Neural progenitor cell (in vitro differentiated cells): Measurements from ENCODE around the gene CERT1. TPM values are rescaled to one million over a fixed set of nuclear protein-coding genes. Genes with fewer than 3 reads are reported as not detected.

Source experiments
- DNase-seq: peaks from one replicate; pipeline ENCODE4 v3.0.0-alpha.2; 2016; ENCODE audit warnings: low spot score
- H2AFZ ChIP-seq: fragments of 200-600 bp; sonication (generic); replicated peaks from 2 replicates; pipeline ENCODE4 v1.6.1; 2016; ENCODE audit warnings: antibody characterized with exemption
- H3F3A ChIP-seq: fragments of 200-600 bp; sonication (generic); 2 replicates; pipeline ENCODE4 v1.6.1; 2016; ENCODE audit warnings: antibody characterized with exemption, low read depth
- H3K27ac ChIP-seq: fragments of 200-600 bp; sonication (generic); 2 replicates; pipeline ENCODE4 v1.5.1; 2016; ENCODE audit warnings: mild to moderate bottlenecking
- H3K27me3 ChIP-seq: fragments of 200-600 bp; sonication (generic); 2 replicates; pipeline ENCODE4 v1.6.1; 2016; ENCODE audit warnings: mild to moderate bottlenecking, moderate library complexity
- H3K36me3 ChIP-seq: fragments of 200-600 bp; sonication (generic); 2 replicates; pipeline ENCODE4 v1.5.1; 2016
- H3K4me1 ChIP-seq: fragments of 200-600 bp; sonication (generic); 2 replicates; pipeline ENCODE4 v1.6.1; 2016; ENCODE audit warnings: mixed run types
- H3K4me2 ChIP-seq: fragments of 200-600 bp; sonication (generic); 2 replicates; pipeline ENCODE4 v1.6.1; 2016
- H3K4me3 ChIP-seq: fragments of 200-600 bp; sonication (generic); 2 replicates; pipeline ENCODE4 v1.5.1; 2016
- H3K79me2 ChIP-seq: fragments of 200-600 bp; sonication (generic); 2 replicates; pipeline ENCODE4 v1.6.1; 2016; ENCODE audit warnings: low read depth
- H3K9ac ChIP-seq: fragments of 200-600 bp; sonication (generic); 2 replicates; pipeline ENCODE4 v1.6.1; 2016
- H3K9me3 ChIP-seq: fragments of 200-600 bp; sonication (generic); 2 replicates; pipeline ENCODE4 v1.5.1; 2016; ENCODE audit warnings: low read depth
- H4K20me1 ChIP-seq: fragments of 200-600 bp; sonication (generic); 2 replicates; pipeline ENCODE4 v1.6.1; 2016; ENCODE audit warnings: low read depth
- H3K27ac Mint-ChIP-seq: 3 replicates; pipeline ENCODE4 v1.8.0; 2021; ENCODE audit warnings: mixed read lengths
- H3K27me3 Mint-ChIP-seq: 2 replicates; pipeline ENCODE4 v1.8.0; 2022; ENCODE audit warnings: low read depth, mild to moderate bottlenecking, inconsistent platforms, moderate library complexity, mixed read lengths; ENCODE audit not compliant: insufficient read depth
- H3K36me3 Mint-ChIP-seq: 3 replicates; pipeline ENCODE4 v1.8.0; 2021; ENCODE audit warnings: mixed read lengths
- H3K4me1 Mint-ChIP-seq: 3 replicates; pipeline ENCODE4 v1.8.0; 2021; ENCODE audit warnings: mixed read lengths
- H3K4me3 Mint-ChIP-seq: 3 replicates; pipeline ENCODE4 v1.8.0; 2021; ENCODE audit warnings: mild to moderate bottlenecking, moderate library complexity, mixed read lengths
- H3K9me3 Mint-ChIP-seq: 3 replicates; pipeline ENCODE4 v1.8.0; 2020; ENCODE audit warnings: mixed read lengths
- CTCF ChIP-seq: fragments of 200-600 bp; sonication (generic); IDR thresholded peaks from 2 replicates; pipeline ENCODE4 v1.5.1; 2017; ENCODE audit warnings: antibody characterized with exemption, mild to moderate bottlenecking
- EZH2 ChIP-seq: fragments of 200-600 bp; sonication (generic); IDR thresholded peaks from 2 replicates; pipeline ENCODE4 v1.6.1; 2017; ENCODE audit warnings: antibody characterized with exemption, mild to moderate bottlenecking, moderate library complexity
- EZH2phosphoT487 ChIP-seq: fragments of 200-600 bp; sonication (generic); IDR thresholded peaks from 2 replicates; pipeline ENCODE4 v1.6.1; 2017; ENCODE audit warnings: antibody characterized with exemption
- total RNA-seq: library from RNA; depleted of rRNA; stranded (reverse); fragments of >200 nt; gene quantifications from 2 replicates; pipeline ENCODE4 v1.2.3, GENCODE V29; 2015; ENCODE audit warnings: low replicate concordance

CERT1 gene
- total RNA-seq, 1 donor from 2014 or later, result 50.4 TPM

GRCh38 chr5:75475364-75475763 is 36.1 kb downstream of the CERT1 start:
- H2AFZ ChIP-seq, result no peak overlapping the region
- peaks cover 19% of the 10 kb centered on the region for H4K20me1 ChIP-seq
- H3K4me1 ChIP-seq, result no peaks in the 10 kb centered on the region
- H3K4me1 Mint-ChIP-seq, result peaks cover 4% of the 10 kb centered on the region
- H3K9me3 Mint-ChIP-seq, result peaks cover 26% of the 10 kb centered on the region
- no peak overlapping the region for H3K27ac Mint-ChIP-seq
- no peaks in the 10 kb centered on the region for H3K27me3 ChIP-seq
- no peak for DNase-seq
- H3F3A ChIP-seq, result no peaks in the 10 kb centered on the region
- peaks cover 74% of the 10 kb centered on the region for H3K79me2 ChIP-seq
- no peaks in the 10 kb centered on the region for H3K9me3 ChIP-seq
- no peak overlapping the region for H3K27ac ChIP-seq
- peaks cover 14% of the 10 kb centered on the region for H3K36me3 Mint-ChIP-seq
- no peak overlapping the region for H3K4me2 ChIP-seq
- no peak overlapping the region for H3K4me3 ChIP-seq
- H3K36me3 ChIP-seq, result peaks cover 8% of the 10 kb centered on the region
- TF ChIP-seq EZH2, result no peak
- TF ChIP-seq CTCF, result no peak
- TF ChIP-seq EZH2phosphoT487, result no peak
- H3K4me3 Mint-ChIP-seq, result no peak overlapping the region
- H3K27me3 Mint-ChIP-seq, result peaks cover 2% of the 10 kb centered on the region
- H3K9ac ChIP-seq, result no peak overlapping the region

DNA sequence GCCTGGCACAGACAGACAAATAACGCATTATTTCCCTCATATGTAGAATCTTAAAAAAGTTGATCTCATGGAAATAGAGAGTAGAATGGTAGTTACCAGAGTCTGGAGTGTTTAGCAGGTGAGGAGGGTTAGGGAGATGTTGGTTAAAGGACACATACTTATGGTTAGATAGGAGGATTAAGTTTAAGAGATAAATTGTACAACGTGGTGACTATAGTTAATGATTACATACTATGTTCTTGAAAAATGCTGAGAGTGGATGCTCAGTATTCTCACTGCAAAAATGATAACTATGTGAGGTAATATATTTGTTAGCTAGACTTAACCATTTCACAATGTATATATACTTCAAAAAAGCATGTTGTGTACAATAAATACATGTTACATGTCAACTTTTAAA is 38.0 kb downstream of the CERT1 start:
- Histone ChIP-seq H3F3A (no peaks in the 10 kb centered on the region), H3K79me2 (peaks cover 78% of the 10 kb centered on the region), H3K36me3 (peaks cover 8% of the 10 kb centered on the region), H3K27me3 (no peaks in the 10 kb centered on the region), H4K20me1 (peaks cover 14% of the 10 kb centered on the region), H3K9me3 (peaks cover 10% of the 10 kb centered on the region), H3K4me1 (no peaks in the 10 kb centered on the region), H3K9ac (no peak overlapping the region), H3K27ac (no peak overlapping the region), H3K4me3 (no peak overlapping the region), H2AFZ (no peak overlapping the region), H3K4me2 (no peak overlapping the region)
- Mint-ChIP-seq H3K27ac (no peak overlapping the region), H3K36me3 (peaks cover 25% of the 10 kb centered on the region), H3K27me3 (peaks cover 2% of the 10 kb centered on the region), H3K4me3 (no peak overlapping the region), H3K9me3 (peaks cover 41% of the 10 kb centered on the region), H3K4me1 (peaks cover 4% of the 10 kb centered on the region)
- DNase-seq, result no peak
- TF ChIP-seq EZH2phosphoT487 (no peak), CTCF (no peak), EZH2 (no peak)

- peaks cover 83% of the 10 kb centered on the region for H3K79me2 ChIP-seq
- peaks cover 10% of the 10 kb centered on the region for H4K20me1 ChIP-seq
- H3K36me3 ChIP-seq, result peaks cover 8% of the 10 kb centered on the region
- H3K27ac Mint-ChIP-seq, result no peak overlapping the region
- H3K4me1 ChIP-seq, result no peaks in the 10 kb centered on the region
- H2AFZ ChIP-seq, result no peak overlapping the region
- H3K4me1 Mint-ChIP-seq, result peaks cover 4% of the 10 kb centered on the region
- H3K27me3 ChIP-seq, result no peaks in the 10 kb centered on the region
- H3K9ac ChIP-seq, result no peak overlapping the region
- peaks cover 26% of the 10 kb centered on the region for H3K36me3 Mint-ChIP-seq
- H3F3A ChIP-seq, result no peaks in the 10 kb centered on the region
- no peak overlapping the region for H3K27ac ChIP-seq
- H3K4me2 ChIP-seq, result no peak overlapping the region
- H3K9me3 Mint-ChIP-seq, result peaks cover 43% of the 10 kb centered on the region
- H3K4me3 Mint-ChIP-seq, result no peak overlapping the region
- peaks cover 10% of the 10 kb centered on the region for H3K9me3 ChIP-seq
- no peak for DNase-seq
- H3K27me3 Mint-ChIP-seq, result peaks cover 2% of the 10 kb centered on the region
- no peak overlapping the region for H3K4me3 ChIP-seq
- TF ChIP-seq CTCF (no peak), EZH2 (no peak), EZH2phosphoT487 (no peak)
These were observed 38.5 kb downstream of the CERT1 start for GRCh38 chr5:75472973-75473372.
